H1 (cell line): ENCODE measurements around the gene UBE2E2.

Source experiments
- BACH1 ChIP-seq: IDR thresholded peaks from 2 replicates; pipeline ENCODE4 v1.6.1; 2012; ENCODE audit warnings: low read length, improper control_type of control experiment
- CEBPB ChIP-seq: IDR thresholded peaks from 2 replicates; pipeline ENCODE4 v1.6.1; 2012; ENCODE audit warnings: low read depth, low read length
- CHD1 ChIP-seq: IDR thresholded peaks from 2 replicates; pipeline ENCODE4 v1.6.1; 2012; ENCODE audit warnings: low read depth, low read length, improper control_type of control experiment
- CTCF ChIP-seq, 3 experiments: IDR thresholded peaks; 1 replicate in 2 of 3; 2 replicates in 1 of 3; pipeline versions ENCODE4 v1.5.1 to v1.6.1; 2011; ENCODE audit warnings: low read length in 3 of 3, mild to moderate bottlenecking in 3 of 3, inconsistent platforms in 2 of 3, low read depth in 1 of 3, moderate library complexity in 1 of 3; ENCODE audit not compliant: insufficient read depth in 1 of 3; ENCODE audit errors: control extremely low read depth in 1 of 3
- EZH2 ChIP-seq: fragments of 200-600 bp; sonication (generic); IDR thresholded peaks from 2 replicates; pipeline ENCODE4 v1.7.1; 2012; ENCODE audit warnings: low read depth, mild to moderate bottlenecking, moderate library complexity, low read length, inconsistent platforms; ENCODE audit not compliant: severe bottlenecking
- JUND ChIP-seq: IDR thresholded peaks from 2 replicates; pipeline ENCODE4 v1.6.1; 2011; ENCODE audit warnings: mild to moderate bottlenecking, improper control_type of control experiment, low read length
- NRF1 ChIP-seq: IDR thresholded peaks from 2 replicates; pipeline ENCODE4 v1.6.1; 2011; ENCODE audit warnings: mild to moderate bottlenecking, low read depth, low read length, improper control_type of control experiment
- POLR2A ChIP-seq, 2 experiments: IDR thresholded peaks; 1 replicate in 1 of 2; 2 replicates in 1 of 2; pipeline ENCODE4 v1.6.1; 2011; ENCODE audit warnings: low read depth in 2 of 2, low read length in 2 of 2, mild to moderate bottlenecking in 2 of 2; ENCODE audit errors: control extremely low read depth in 1 of 2
- POLR2AphosphoS5 ChIP-seq: IDR thresholded peaks from 2 replicates; pipeline ENCODE4 v1.6.1; 2011; ENCODE audit warnings: low read depth, low read length
- SAP30 ChIP-seq: fragments of 300-600 bp; sonication (generic); IDR thresholded peaks from 2 replicates; pipeline ENCODE4 v1.7.1; 2012; ENCODE audit warnings: low read length, moderate library complexity, mild to moderate bottlenecking, inconsistent platforms; ENCODE audit not compliant: insufficient read depth, insufficient replicate concordance

GRCh38 chr3:23238578-23238977 is 35.5 kb downstream of the UBE2E2 start:
- TF ChIP-seq SAP30 (no peak), EZH2 (no peak), POLR2AphosphoS5 (no peak), CTCF (IDR thresholded peaks at IDR 0.05; ENCODE audit: control extremely low read depth in 1 of 3, insufficient read depth in 1 of 3, low read depth in 1 of 3, low read length in 3 of 3) (no peak), BACH1 (no peak), CEBPB (no peak), POLR2A (IDR thresholded peaks at IDR 0.05; ENCODE audit: control extremely low read depth in 1 of 2, low read depth in 2 of 2, low read length in 2 of 2) (no peak), NRF1 (no peak), CHD1 (no peak), JUND (no peak)
